OCI-LY7 (cell line): ENCODE results near the gene SORBS2. TPM values are rescaled to one million over a fixed set of nuclear protein-coding genes. Genes with fewer than 3 reads are reported as not detected.

Experiments
- BruUV-seq: library from RNA; stranded (reverse); fragments of 400-500 nt; replicated peaks from 2 replicates; lab custom pipeline; 2021; lab: Mats Ljungman, UMichigan
- CTCF ChIA-PET: fragments of 300-600 bp; sonication (Branson Sonifier 250); formaldehyde crosslinking; loops from one replicate; lab custom pipeline; 2022; ENCODE audit warnings: antibody characterized with exemption; ENCODE audit not compliant: unreplicated experiment; lab: Charles Lee
- POLR2A ChIA-PET: fragments of 300-600 bp; sonication (Branson Sonifier 250); formaldehyde crosslinking; loops from one replicate; lab custom pipeline; 2022; ENCODE audit warnings: antibody characterized with exemption; lab: Charles Lee
- DNase-seq: peaks from one replicate; pipeline ENCODE4 v3.0.0-alpha.2; 2015; ENCODE audit warnings: low spot score
- H2AFZ ChIP-seq: fragments of 200-600 bp; sonication (generic), shearing (Covaris generic); 2 replicates; pipeline ENCODE4 v1.6.1; 2014; ENCODE audit warnings: mild to moderate bottlenecking, antibody characterized with exemption, low read length, moderate library complexity
- H3K27ac ChIP-seq: fragments of 200-600 bp; sonication (generic); 2 replicates; pipeline ENCODE4 v1.5.1; 2014; ENCODE audit warnings: mixed run types, low read depth, mild to moderate bottlenecking, moderate library complexity, low read length, inconsistent platforms; ENCODE audit not compliant: poor library complexity, severe bottlenecking
- H3K36me3 ChIP-seq: fragments of 200-600 bp; sonication (generic); 2 replicates; pipeline ENCODE4 v1.6.1; 2014; ENCODE audit warnings: mild to moderate bottlenecking, antibody characterized with exemption, low read length, moderate library complexity, mixed read lengths; ENCODE audit not compliant: insufficient read depth
- H3K4me1 ChIP-seq: fragments of 200-600 bp; sonication (generic); 2 replicates; pipeline ENCODE4 v1.5.1; 2014; ENCODE audit warnings: mild to moderate bottlenecking, low read length; ENCODE audit not compliant: insufficient read depth, poor library complexity, severe bottlenecking
- H3K4me2 ChIP-seq: fragments of 200-600 bp; sonication (generic); 2 replicates; pipeline ENCODE4 v1.6.1; 2014; ENCODE audit warnings: mild to moderate bottlenecking, low read length
- H3K4me3 ChIP-seq: fragments of 200-600 bp; sonication (generic); 2 replicates; pipeline ENCODE4 v1.5.1; 2014; ENCODE audit warnings: mild to moderate bottlenecking, low read depth, low read length; ENCODE audit not compliant: poor library complexity, severe bottlenecking
- H3K79me2 ChIP-seq: fragments of 200-600 bp; sonication (generic); 2 replicates; pipeline ENCODE4 v1.6.1; 2016; ENCODE audit warnings: low read depth, mild to moderate bottlenecking, low read length, moderate library complexity, mixed read lengths; ENCODE audit not compliant: insufficient read depth
- H3K9me2 ChIP-seq: fragments of 200-600 bp; sonication (generic); 2 replicates; pipeline ENCODE4 v1.6.1; 2016; ENCODE audit warnings: mild to moderate bottlenecking, low read length, mixed read lengths; ENCODE audit not compliant: insufficient read depth
- H3K9me3 ChIP-seq: fragments of 200-600 bp; sonication (generic); 2 replicates; pipeline ENCODE4 v1.6.1; 2014; ENCODE audit warnings: mild to moderate bottlenecking, mixed run types, low read length, mixed read lengths
- H4K20me1 ChIP-seq: fragments of 200-600 bp; sonication (generic); 2 replicates; pipeline ENCODE4 v1.6.1; 2014; ENCODE audit warnings: mild to moderate bottlenecking, antibody characterized with exemption, low read length, moderate library complexity, mixed read lengths; ENCODE audit not compliant: insufficient read depth
- EZH2phosphoT487 ChIP-seq: fragments of 200-600 bp; sonication (generic); IDR thresholded peaks from 2 replicates; pipeline ENCODE4 v1.6.1; 2018; ENCODE audit warnings: low read depth, borderline replicate concordance, mild to moderate bottlenecking, mixed run types, antibody characterized with exemption, low read length, moderate library complexity, mixed read lengths
- intact Hi-C: fragments of 100-400 bp; cut with micrococcal nuclease; formaldehyde crosslinking; loops from one replicate; pipeline ENCODE4 v1.10.0; 2022; ENCODE audit not compliant: unreplicated experiment
- total RNA-seq, 2 experiments: library from RNA; depleted of rRNA in 1 of 2; stranded (reverse); fragments of >200 nt in 1 of 2; shearing (Covaris generic) in 1 of 2; gene quantifications; 2 replicates each; pipeline ENCODE4 v1.2.3, GENCODE V29; 2014 to 2022
- TF ChIP-seq, protein P1 (sequence below): fragments of 200-600 bp; sonication (generic); conservative IDR thresholded peaks from 2 replicates; pipeline ENCODE4 v1.5.1; 2014; ENCODE audit warnings: mild to moderate bottlenecking, antibody characterized with exemption, low read length, moderate library complexity, mixed read lengths

Gene SORBS2
- total RNA-seq, 2 experiments from 2014 or later: 33.2 to 43.5 TPM

DNA sequence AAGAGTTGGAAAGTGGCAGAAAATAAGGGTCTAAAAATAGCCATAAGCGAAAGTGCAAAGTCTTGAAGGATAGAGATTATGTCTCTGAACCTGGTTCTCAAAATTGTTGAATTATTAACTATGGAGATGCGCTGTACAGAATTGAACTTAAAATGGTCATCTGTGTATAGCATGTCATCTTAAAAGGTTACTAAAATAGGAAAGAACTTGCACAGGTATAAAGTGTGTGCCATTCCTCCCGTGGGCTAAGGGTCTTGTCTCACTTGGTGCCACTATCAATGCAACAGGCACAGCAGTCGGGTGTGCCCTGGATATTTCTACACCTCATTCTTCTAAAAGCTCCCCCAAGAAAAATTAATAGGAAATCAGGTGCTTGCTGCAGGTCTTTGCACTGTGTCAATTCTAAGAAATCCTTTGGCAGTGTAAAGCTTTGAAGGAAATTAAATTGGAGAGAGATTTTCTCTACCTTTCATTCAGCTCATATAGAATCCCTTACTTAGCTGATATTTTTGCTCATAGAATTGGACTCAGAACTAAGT lies 2.4 kb downstream of the SORBS2 start:
- Histone ChIP-seq H3K36me3 (no peaks in the 10 kb centered on the region; the same call in 1 of the 2 replicates), H3K79me2 (peaks cover 50% of the 10 kb centered on the region), H3K4me3 (peak overlapping the region; percentile 78), H3K9me2 (no peaks in the 10 kb centered on the region), H3K9me3 (no peaks in the 10 kb centered on the region), H4K20me1 (no peaks in the 10 kb centered on the region), H3K4me2 (peak overlapping the region; percentile 97), H3K27ac (peak overlapping the region; percentile 90), H2AFZ (peak overlapping the region; percentile 88; the same call in 1 of the 2 replicates), H3K4me1 (peaks cover 44% of the 10 kb centered on the region)
- peak; percentile 15 for DNase-seq
- no TSS peak for BruUV-seq
- CTCF ChIA-PET: no interaction called here
- POLR2A ChIA-PET: interaction anchor here (0.6 to 1.2 kb wide), 8 partner anchors 10 to 1078 kb away, joined by 3 to 5 read pairs (median 3); no protein-coding TSS in a partner anchor
- intact Hi-C loops: loop anchor here (2.0 to 5.0 kb wide), 4 partner anchors 71 to 383 kb away; partner anchors contain the start of gene CYP4V2
- TF ChIP-seq, protein P1, sequence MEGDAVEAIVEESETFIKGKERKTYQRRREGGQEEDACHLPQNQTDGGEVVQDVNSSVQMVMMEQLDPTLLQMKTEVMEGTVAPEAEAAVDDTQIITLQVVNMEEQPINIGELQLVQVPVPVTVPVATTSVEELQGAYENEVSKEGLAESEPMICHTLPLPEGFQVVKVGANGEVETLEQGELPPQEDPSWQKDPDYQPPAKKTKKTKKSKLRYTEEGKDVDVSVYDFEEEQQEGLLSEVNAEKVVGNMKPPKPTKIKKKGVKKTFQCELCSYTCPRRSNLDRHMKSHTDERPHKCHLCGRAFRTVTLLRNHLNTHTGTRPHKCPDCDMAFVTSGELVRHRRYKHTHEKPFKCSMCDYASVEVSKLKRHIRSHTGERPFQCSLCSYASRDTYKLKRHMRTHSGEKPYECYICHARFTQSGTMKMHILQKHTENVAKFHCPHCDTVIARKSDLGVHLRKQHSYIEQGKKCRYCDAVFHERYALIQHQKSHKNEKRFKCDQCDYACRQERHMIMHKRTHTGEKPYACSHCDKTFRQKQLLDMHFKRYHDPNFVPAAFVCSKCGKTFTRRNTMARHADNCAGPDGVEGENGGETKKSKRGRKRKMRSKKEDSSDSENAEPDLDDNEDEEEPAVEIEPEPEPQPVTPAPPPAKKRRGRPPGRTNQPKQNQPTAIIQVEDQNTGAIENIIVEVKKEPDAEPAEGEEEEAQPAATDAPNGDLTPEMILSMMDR: no peak
- TF ChIP-seq EZH2phosphoT487: no peak

- TF ChIP-seq, protein P1: no peak
- TF ChIP-seq EZH2phosphoT487: no peak
- intact Hi-C loops: no loop called here
- H4K20me1 ChIP-seq: no peaks in the 10 kb centered on the region
- peaks cover 55% of the 10 kb centered on the region for H3K79me2 ChIP-seq
- POLR2A ChIA-PET: interaction anchor here (0.7 to 1.2 kb wide), 7 partner anchors 10 to 335 kb away, joined by 3 to 5 read pairs (median 3); no protein-coding TSS in a partner anchor
- peak overlapping the region; percentile 78 for H3K4me3 ChIP-seq
- no TSS peak for BruUV-seq
- peak overlapping the region; percentile 97 for H3K4me2 ChIP-seq
- H3K27ac ChIP-seq: no peak overlapping the region
- CTCF ChIA-PET: interaction anchor here (0.6 kb wide), 1 partner anchor 174 kb away, joined by 10 read pairs; no protein-coding TSS in a partner anchor
- no peaks in the 10 kb centered on the region for H3K9me3 ChIP-seq
- H3K36me3 ChIP-seq: peaks cover 3% of the 10 kb centered on the region; the same call in 1 of the 2 replicates
- H3K9me2 ChIP-seq: no peaks in the 10 kb centered on the region
- H3K4me1 ChIP-seq: peaks cover 44% of the 10 kb centered on the region
- no peak overlapping the region for H2AFZ ChIP-seq
- DNase-seq: peak; percentile 20
Observed at GRCh38 chr4:185809121-185809520, 2.9 kb downstream of the SORBS2 start.

GRCh38 chr4:185805979-185806378 lies 6.0 kb downstream of the SORBS2 start:
- POLR2A ChIA-PET: no interaction called here
- no peak for TF ChIP-seq EZH2phosphoT487
- TF ChIP-seq, protein P1: no peak
- no peak overlapping the region for H3K4me2 ChIP-seq
- H3K9me2 ChIP-seq: no peaks in the 10 kb centered on the region
- CTCF ChIA-PET: no interaction called here
- no peak for DNase-seq
- intact Hi-C loops: no loop called here
- no peak overlapping the region for H3K27ac ChIP-seq
- peaks cover 17% of the 10 kb centered on the region; the same call in 1 of the 2 replicates for H3K36me3 ChIP-seq
- peaks cover 26% of the 10 kb centered on the region for H3K4me1 ChIP-seq
- H3K9me3 ChIP-seq: no peaks in the 10 kb centered on the region
- H4K20me1 ChIP-seq: no peaks in the 10 kb centered on the region
- H3K4me3 ChIP-seq: no peak overlapping the region
- no TSS peak for BruUV-seq
- H2AFZ ChIP-seq: no peak overlapping the region
- H3K79me2 ChIP-seq: peaks cover 66% of the 10 kb centered on the region
